Thyroid gland (tissue), 4 donors: ENCODE measurements around the gene GUCY1A2.

Experiments used
- POLR2A ChIP-seq, 2 donors: fragments of 450-650 bp; IDR thresholded peaks; one replicate each; pipeline ENCODE4 v1.6.1; 2017; ENCODE audit warnings: antibody characterized with exemption in 2 of 2, mild to moderate bottlenecking in 2 of 2, moderate library complexity in 1 of 2
- TF ChIP-seq, protein P1 (sequence below), 6 experiments: fragments of 200-600 bp in 3 of 6; fragments of 450-650 bp in 3 of 6; sonication (generic) in 3 of 6; IDR thresholded peaks; one replicate each; pipeline ENCODE4 v1.5.1; 2016 to 2019; ENCODE audit warnings: antibody characterized with exemption in 6 of 6, mild to moderate bottlenecking in 2 of 6, inconsistent platforms in 1 of 6, moderate library complexity in 1 of 6

- TF ChIP-seq, protein P1, sequence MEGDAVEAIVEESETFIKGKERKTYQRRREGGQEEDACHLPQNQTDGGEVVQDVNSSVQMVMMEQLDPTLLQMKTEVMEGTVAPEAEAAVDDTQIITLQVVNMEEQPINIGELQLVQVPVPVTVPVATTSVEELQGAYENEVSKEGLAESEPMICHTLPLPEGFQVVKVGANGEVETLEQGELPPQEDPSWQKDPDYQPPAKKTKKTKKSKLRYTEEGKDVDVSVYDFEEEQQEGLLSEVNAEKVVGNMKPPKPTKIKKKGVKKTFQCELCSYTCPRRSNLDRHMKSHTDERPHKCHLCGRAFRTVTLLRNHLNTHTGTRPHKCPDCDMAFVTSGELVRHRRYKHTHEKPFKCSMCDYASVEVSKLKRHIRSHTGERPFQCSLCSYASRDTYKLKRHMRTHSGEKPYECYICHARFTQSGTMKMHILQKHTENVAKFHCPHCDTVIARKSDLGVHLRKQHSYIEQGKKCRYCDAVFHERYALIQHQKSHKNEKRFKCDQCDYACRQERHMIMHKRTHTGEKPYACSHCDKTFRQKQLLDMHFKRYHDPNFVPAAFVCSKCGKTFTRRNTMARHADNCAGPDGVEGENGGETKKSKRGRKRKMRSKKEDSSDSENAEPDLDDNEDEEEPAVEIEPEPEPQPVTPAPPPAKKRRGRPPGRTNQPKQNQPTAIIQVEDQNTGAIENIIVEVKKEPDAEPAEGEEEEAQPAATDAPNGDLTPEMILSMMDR (IDR thresholded peaks at IDR 0.05), result no peak
- TF ChIP-seq POLR2A (IDR thresholded peaks at IDR 0.05), result no peak
These were observed 350.1 kb downstream of the GUCY1A2 start for GRCh38 chr11:106668147-106668546.
